ENCODE measurements around the gene NPRL2.
"Not testable (repeated sequence)": the region's sequence is repeated elsewhere in the genome, so short reads cannot be mapped to it uniquely, and the experiment has no call there.

NPRL2 gene

GRCh38 chr3:50327129-50327528 lies 23.4 kb downstream of the NPRL2 start:
- DNase-seq (ENCODE audit: low spot score): no peak

- no peak for DNase-seq (ENCODE audit: low spot score)
Measured at GRCh38 chr3:50326182-50326541, 24.4 kb downstream of the NPRL2 start.

- no peak for DNase-seq (ENCODE audit: low spot score)
Measured at GRCh38 chr3:50325497-50326181, 24.9 kb downstream of the NPRL2 start.

GRCh38 chr3:50325113-50325480 lies 25.5 kb downstream of the NPRL2 start:
- DNase-seq (ENCODE audit: low spot score): no peak

GRCh38 chr3:50324351-50325112 lies 26.0 kb downstream of the NPRL2 start:
- peak; percentile 45 for DNase-seq (ENCODE audit: low spot score)

GRCh38 chr3:50323614-50324199 lies 26.9 kb downstream of the NPRL2 start:
- DNase-seq (ENCODE audit: low spot score): no peak

- DNase-seq (ENCODE audit: low spot score): no peak
Measured at GRCh38 chr3:50323092-50323600, 27.4 kb downstream of the NPRL2 start.

- DNase-seq (ENCODE audit: low spot score): no peak
Measured at GRCh38 chr3:50322386-50323091, 28.0 kb downstream of the NPRL2 start, which contains the start of gene HYAL2. Gene HYAL2 (minus strand): TSS chr3:50322745. CDS start chr3:50320489, 2,256 bp downstream.

- DNase-seq (ENCODE audit: low spot score): no peak
Measured at GRCh38 chr3:50322115-50322385, 28.5 kb downstream of the NPRL2 start.

- peak; percentile 78 for DNase-seq (ENCODE audit: low spot score)
Measured at GRCh38 chr3:50321336-50322114, 29.1 kb downstream of the NPRL2 start.

- peak; percentile 58 for DNase-seq (ENCODE audit: low spot score)
Measured at GRCh38 chr3:50320853-50321335, 29.7 kb downstream of the NPRL2 start.

GRCh38 chr3:50319894-50320625 lies 30.5 kb downstream of the NPRL2 start:
- DNase-seq (ENCODE audit: low spot score): no peak

- no peak for DNase-seq (ENCODE audit: low spot score)
Measured at GRCh38 chr3:50319181-50319893, 31.2 kb downstream of the NPRL2 start.

- no peak for DNase-seq (ENCODE audit: low spot score)
Measured at GRCh38 chr3:50318615-50319014, 32.0 kb downstream of the NPRL2 start.

- DNase-seq (ENCODE audit: low spot score): no peak
Measured at GRCh38 chr3:50318163-50318562, 32.4 kb downstream of the NPRL2 start.

GRCh38 chr3:50317300-50317699 lies 33.3 kb downstream of the NPRL2 start:
- no peak for DNase-seq (ENCODE audit: low spot score)

GRCh38 chr3:50316657-50317242 lies 33.8 kb downstream of the NPRL2 start:
- peak; percentile 70 for DNase-seq (ENCODE audit: low spot score)

GRCh38 chr3:50314816-50315215 lies 35.8 kb downstream of the NPRL2 start:
- DNase-seq (ENCODE audit: low spot score): no peak

- no peak for DNase-seq (ENCODE audit: low spot score)
Measured at GRCh38 chr3:50314342-50314741, 36.2 kb downstream of the NPRL2 start.

- not testable (repeated sequence) for DNase-seq (ENCODE audit: low spot score)
Measured at GRCh38 chr3:50312041-50312440, 38.5 kb downstream of the NPRL2 start.

Measured in CD4-positive, alpha-beta T cell treated with Interleukin-6 at 100 ng/mL for 8 hours (primary cell).